Karpas-422 (cell line): ENCODE results near the gene MTHFD2L. TPM values are rescaled to one million over a fixed set of nuclear protein-coding genes. Genes with fewer than 3 reads are reported as not detected.
A peak's percentile ranks its signal among the peaks of the same experiment; 100 is the strongest.

Experiments used
- DNase-seq: peaks from one replicate; pipeline ENCODE4 v3.0.0-alpha.2; 2015
- H2AFZ ChIP-seq: fragments of 200-600 bp; sonication (generic); 2 replicates; pipeline ENCODE4 v1.6.1; 2014; ENCODE audit warnings: antibody characterized with exemption, low read length, mixed read lengths
- H3K27ac ChIP-seq: fragments of 200-600 bp; sonication (generic); 2 replicates; pipeline ENCODE4 v1.5.1; 2014; ENCODE audit warnings: mild to moderate bottlenecking, low read length, moderate library complexity
- H3K27me3 ChIP-seq: fragments of 200-600 bp; sonication (generic); 2 replicates; pipeline ENCODE4 v1.6.1; 2014; ENCODE audit warnings: low read length, mixed read lengths
- H3K36me3 ChIP-seq: fragments of 200-600 bp; sonication (generic); 2 replicates; pipeline ENCODE4 v1.6.1; 2014; ENCODE audit warnings: low read length, mixed read lengths; ENCODE audit not compliant: insufficient read depth
- H3K4me1 ChIP-seq: fragments of 200-600 bp; sonication (generic); 2 replicates; pipeline ENCODE4 v1.6.1; 2014; ENCODE audit warnings: mild to moderate bottlenecking, low read length, mixed read lengths
- H3K4me2 ChIP-seq: fragments of 200-600 bp; sonication (generic); 2 replicates; pipeline ENCODE4 v1.6.1; 2014; ENCODE audit warnings: low read length, low read depth, mild to moderate bottlenecking; ENCODE audit not compliant: poor library complexity, severe bottlenecking
- H3K4me3 ChIP-seq: fragments of 200-600 bp; sonication (generic); 2 replicates; pipeline ENCODE4 v1.5.1; 2014; ENCODE audit warnings: mild to moderate bottlenecking, antibody characterized with exemption, low read length, mixed read lengths
- H3K79me2 ChIP-seq: fragments of 200-600 bp; sonication (generic); 2 replicates; pipeline ENCODE4 v1.6.1; 2014; ENCODE audit warnings: mild to moderate bottlenecking, low read length, mixed read lengths
- H3K9ac ChIP-seq: fragments of 200-600 bp; sonication (generic); 2 replicates; pipeline ENCODE4 v1.6.0; 2014; ENCODE audit warnings: low read length
- H3K9me2 ChIP-seq: fragments of 200-600 bp; sonication (generic), shearing (Covaris generic); replicated peaks from 2 replicates; pipeline ENCODE4 v1.6.0; 2014; ENCODE audit warnings: mild to moderate bottlenecking, low read length, moderate library complexity; ENCODE audit not compliant: insufficient read depth
- H3K9me3 ChIP-seq: fragments of 300-700, 200-600 bp; sonication (generic); 2 replicates; pipeline ENCODE4 v1.6.1; 2014; ENCODE audit warnings: low read length, mixed read lengths
- H4K20me1 ChIP-seq: fragments of 200-600 bp; sonication (generic); 2 replicates; pipeline ENCODE4 v1.6.1; 2014; ENCODE audit warnings: mild to moderate bottlenecking, antibody characterized with exemption, low read length, low read depth; ENCODE audit not compliant: insufficient read depth
- total RNA-seq: library from RNA; depleted of rRNA; stranded (reverse); fragments of >200 nt; shearing (Covaris generic); gene quantifications from 2 replicates; pipeline ENCODE4 v1.2.3, GENCODE V29; 2014; ENCODE audit warnings: low replicate concordance

The MTHFD2L gene
- total RNA-seq, 1 experiment from 2014 or later: 23.6 TPM

DNA sequence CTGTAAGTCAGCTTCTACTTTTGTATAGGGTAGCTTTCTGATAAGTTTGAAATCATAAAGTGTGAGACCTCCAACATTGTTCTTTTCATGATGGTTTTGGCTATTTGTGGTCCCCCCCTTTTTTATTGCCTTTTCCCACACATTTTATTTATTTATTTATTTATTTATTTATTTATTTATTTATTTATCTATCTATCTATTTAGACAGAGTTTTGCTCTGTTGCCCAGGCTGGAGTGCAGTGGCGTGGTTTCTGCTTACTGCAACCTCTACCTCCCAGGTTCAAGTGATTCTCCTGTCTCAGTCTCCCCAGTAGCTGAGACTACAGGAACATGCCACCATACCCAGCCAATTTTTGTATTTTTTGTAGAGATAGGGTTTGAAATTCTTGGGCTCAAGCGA is 9.7 kb upstream of the MTHFD2L start:
- no peak overlapping the region for H3K27ac ChIP-seq
- H3K27me3 ChIP-seq: no peaks in the 10 kb centered on the region
- H4K20me1 ChIP-seq: no peaks in the 10 kb centered on the region
- H3K9me2 ChIP-seq: no peaks in the 10 kb centered on the region
- DNase-seq: no peak
- H3K79me2 ChIP-seq: no peaks in the 10 kb centered on the region
- H3K4me1 ChIP-seq: no peaks in the 10 kb centered on the region
- no peaks in the 10 kb centered on the region for H3K36me3 ChIP-seq
- no peaks in the 10 kb centered on the region for H3K9me3 ChIP-seq
- H3K9ac ChIP-seq: no peak overlapping the region
- no peak overlapping the region for H3K4me3 ChIP-seq
- no peak overlapping the region for H2AFZ ChIP-seq
- H3K4me2 ChIP-seq: no peak overlapping the region

DNA sequence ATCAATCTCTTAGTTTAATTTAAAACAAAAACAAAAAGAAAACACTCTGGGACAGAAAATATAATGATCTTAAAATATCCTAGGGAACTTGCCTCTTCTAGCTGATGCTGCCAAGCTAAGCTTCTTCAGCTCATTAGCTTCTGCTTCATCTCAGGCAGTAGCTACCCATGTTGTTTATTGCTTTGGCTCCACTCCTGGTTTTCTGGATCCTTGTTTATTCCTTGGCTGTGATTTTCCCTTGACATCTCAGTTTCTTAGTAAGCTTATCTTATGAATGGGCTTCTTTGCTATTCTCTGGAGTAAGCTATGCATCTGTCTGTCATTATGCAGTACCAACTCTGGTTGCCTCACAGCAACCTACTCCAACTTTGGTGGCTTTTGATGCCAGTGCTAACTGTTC is 5.1 kb upstream of the MTHFD2L start:
- Histone ChIP-seq H3K27me3 (no peaks in the 10 kb centered on the region), H2AFZ (no peak overlapping the region), H3K4me3 (no peak overlapping the region), H3K9me2 (no peaks in the 10 kb centered on the region), H3K9me3 (no peaks in the 10 kb centered on the region), H4K20me1 (no peaks in the 10 kb centered on the region), H3K79me2 (no peaks in the 10 kb centered on the region), H3K4me2 (no peak overlapping the region), H3K4me1 (peaks cover 7% of the 10 kb centered on the region), H3K36me3 (no peaks in the 10 kb centered on the region), H3K27ac (no peak overlapping the region), H3K9ac (no peak overlapping the region)
- DNase-seq: no peak

DNA sequence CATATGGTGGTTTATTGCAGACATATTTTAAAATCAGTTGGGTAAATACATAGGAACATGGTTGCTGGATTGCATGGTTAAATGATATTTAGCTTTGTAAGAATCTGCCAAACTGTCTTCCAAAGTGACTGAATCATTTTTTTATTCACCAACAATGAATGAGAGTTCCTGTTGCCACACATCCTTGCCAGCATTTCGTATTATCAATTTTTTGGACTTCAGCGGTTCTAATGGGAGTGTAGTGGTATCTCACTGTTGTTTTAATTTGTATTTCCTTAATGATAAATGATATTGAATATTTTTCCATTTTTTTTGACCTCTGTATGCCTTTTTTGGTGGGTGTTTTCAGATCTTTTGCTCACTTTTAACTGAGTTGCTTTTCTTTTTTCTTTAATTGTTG is 1.4 kb upstream of the MTHFD2L start:
- no peaks in the 10 kb centered on the region for H3K27me3 ChIP-seq
- no peak overlapping the region for H3K4me3 ChIP-seq
- H3K36me3 ChIP-seq: peaks cover 16% of the 10 kb centered on the region
- no peaks in the 10 kb centered on the region for H3K9me2 ChIP-seq
- H3K9me3 ChIP-seq: no peaks in the 10 kb centered on the region
- no peak overlapping the region for H3K27ac ChIP-seq
- H2AFZ ChIP-seq: no peak overlapping the region
- H3K4me1 ChIP-seq: peaks cover 17% of the 10 kb centered on the region
- DNase-seq: no peak
- peaks cover 5% of the 10 kb centered on the region; the same call in 1 of the 2 replicates for H4K20me1 ChIP-seq
- H3K4me2 ChIP-seq: no peak overlapping the region
- peaks cover 24% of the 10 kb centered on the region for H3K79me2 ChIP-seq
- H3K9ac ChIP-seq: no peak overlapping the region

DNA sequence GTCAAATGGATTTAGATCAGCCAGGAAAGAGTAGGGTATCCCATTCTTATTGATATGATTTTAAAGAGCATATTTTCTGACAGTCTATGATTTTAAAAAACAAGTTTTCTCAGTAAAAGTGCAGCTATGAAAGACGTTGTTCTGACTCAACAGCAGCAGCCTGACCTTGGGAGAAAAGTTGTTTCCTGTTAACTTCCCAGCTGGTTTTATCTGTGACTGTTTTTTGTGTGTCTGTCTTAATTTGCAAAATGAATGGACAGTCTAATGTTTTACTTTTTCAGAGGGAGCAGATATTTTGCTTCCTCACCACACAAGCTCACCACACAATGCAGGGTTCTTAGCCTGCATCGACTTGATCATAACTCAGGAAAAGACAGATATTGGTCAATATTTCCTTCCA is 764 bp upstream of the MTHFD2L start:
- no peak overlapping the region for H3K27ac ChIP-seq
- no peaks in the 10 kb centered on the region for H3K27me3 ChIP-seq
- peaks cover 17% of the 10 kb centered on the region for H3K4me1 ChIP-seq
- H3K9me3 ChIP-seq: no peaks in the 10 kb centered on the region
- no peak for DNase-seq
- peak overlapping the region; percentile 97 for H2AFZ ChIP-seq
- peak overlapping the region; percentile 79 for H3K4me2 ChIP-seq
- H4K20me1 ChIP-seq: peaks cover 7% of the 10 kb centered on the region; the same call in 1 of the 2 replicates
- no peaks in the 10 kb centered on the region for H3K9me2 ChIP-seq
- peaks cover 22% of the 10 kb centered on the region for H3K36me3 ChIP-seq
- H3K4me3 ChIP-seq: peak overlapping the region; percentile 72
- peak overlapping the region; percentile 75 for H3K9ac ChIP-seq
- peaks cover 24% of the 10 kb centered on the region for H3K79me2 ChIP-seq

DNA sequence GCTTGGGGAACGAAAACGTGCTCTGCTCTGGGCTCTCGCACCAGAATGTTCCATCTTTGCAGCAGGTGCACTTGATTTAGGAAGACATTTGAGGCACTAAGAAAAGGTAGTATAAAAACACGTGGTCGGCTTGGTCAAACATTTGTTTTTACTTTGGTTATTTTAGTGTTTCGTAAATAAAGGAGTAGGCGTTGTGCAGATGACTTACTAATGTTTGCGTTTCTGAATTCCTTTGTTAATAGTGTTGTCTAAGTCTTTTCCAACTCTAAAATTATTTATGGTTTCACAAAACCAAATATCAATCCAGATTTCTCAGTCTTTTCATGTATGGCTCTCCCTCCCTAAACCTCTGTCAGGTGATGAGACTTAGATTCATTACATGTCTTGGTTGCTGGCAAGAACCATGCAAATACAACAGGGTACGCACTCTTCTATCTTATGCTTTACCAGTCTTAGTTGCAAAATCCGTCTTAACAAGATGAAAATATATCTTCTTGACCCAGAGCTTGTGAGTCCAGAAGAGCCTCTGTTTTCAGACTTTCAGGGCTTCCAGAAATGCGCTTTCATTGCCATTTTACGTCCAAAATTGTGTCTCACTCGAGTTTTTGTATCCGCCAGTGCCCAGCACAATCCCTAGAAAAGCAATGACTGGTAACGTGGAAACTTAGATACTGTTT is 686 bp downstream of the MTHFD2L start:
- Histone ChIP-seq H3K9ac (peak overlapping the region; percentile 75), H4K20me1 (peaks cover 8% of the 10 kb centered on the region; the same call in 1 of the 2 replicates), H3K36me3 (peaks cover 26% of the 10 kb centered on the region), H3K27ac (no peak overlapping the region), H3K9me3 (no peaks in the 10 kb centered on the region), H3K27me3 (no peaks in the 10 kb centered on the region), H3K4me2 (peak overlapping the region; percentile 79), H3K9me2 (no peaks in the 10 kb centered on the region), H2AFZ (no peak overlapping the region), H3K4me3 (peak overlapping the region; percentile 72), H3K79me2 (peaks cover 24% of the 10 kb centered on the region), H3K4me1 (peaks cover 17% of the 10 kb centered on the region)
- peak; percentile 59 for DNase-seq

DNA sequence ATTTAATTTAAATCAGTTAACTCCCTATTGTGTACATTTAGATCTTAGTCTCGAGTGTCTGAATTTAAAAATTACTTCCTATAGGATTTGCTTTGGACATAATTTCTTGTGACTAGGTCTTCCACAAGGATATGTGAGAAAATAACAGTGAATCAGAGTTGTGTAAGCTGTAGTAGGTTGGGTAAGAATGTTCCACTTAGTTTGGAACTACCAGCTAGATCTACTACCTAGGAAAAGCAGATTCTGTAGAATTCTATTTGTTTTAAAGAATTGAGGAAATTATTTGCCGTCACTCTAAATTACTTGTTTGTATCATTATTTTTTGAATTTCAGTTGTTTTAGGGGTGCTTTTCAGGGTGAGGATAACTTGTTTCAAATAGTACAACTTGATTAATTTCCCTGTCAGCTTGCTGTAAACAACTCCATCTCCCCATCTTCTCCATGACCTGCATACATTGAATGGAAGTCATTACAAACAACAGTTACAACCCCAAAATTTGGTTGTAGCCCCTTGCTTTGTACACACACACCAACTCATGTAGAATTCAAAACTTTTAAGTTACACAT is 1.3 kb downstream of the MTHFD2L start:
- Histone ChIP-seq H2AFZ (no peak overlapping the region), H3K4me3 (peak overlapping the region; percentile 72), H3K27me3 (no peaks in the 10 kb centered on the region), H3K27ac (no peak overlapping the region), H3K9me2 (no peaks in the 10 kb centered on the region), H4K20me1 (peaks cover 8% of the 10 kb centered on the region; the same call in 1 of the 2 replicates), H3K4me2 (peak overlapping the region; percentile 79), H3K79me2 (peaks cover 24% of the 10 kb centered on the region), H3K4me1 (peaks cover 17% of the 10 kb centered on the region), H3K9me3 (no peaks in the 10 kb centered on the region), H3K36me3 (peaks cover 26% of the 10 kb centered on the region), H3K9ac (peak overlapping the region; percentile 75)
- DNase-seq: no peak

DNA sequence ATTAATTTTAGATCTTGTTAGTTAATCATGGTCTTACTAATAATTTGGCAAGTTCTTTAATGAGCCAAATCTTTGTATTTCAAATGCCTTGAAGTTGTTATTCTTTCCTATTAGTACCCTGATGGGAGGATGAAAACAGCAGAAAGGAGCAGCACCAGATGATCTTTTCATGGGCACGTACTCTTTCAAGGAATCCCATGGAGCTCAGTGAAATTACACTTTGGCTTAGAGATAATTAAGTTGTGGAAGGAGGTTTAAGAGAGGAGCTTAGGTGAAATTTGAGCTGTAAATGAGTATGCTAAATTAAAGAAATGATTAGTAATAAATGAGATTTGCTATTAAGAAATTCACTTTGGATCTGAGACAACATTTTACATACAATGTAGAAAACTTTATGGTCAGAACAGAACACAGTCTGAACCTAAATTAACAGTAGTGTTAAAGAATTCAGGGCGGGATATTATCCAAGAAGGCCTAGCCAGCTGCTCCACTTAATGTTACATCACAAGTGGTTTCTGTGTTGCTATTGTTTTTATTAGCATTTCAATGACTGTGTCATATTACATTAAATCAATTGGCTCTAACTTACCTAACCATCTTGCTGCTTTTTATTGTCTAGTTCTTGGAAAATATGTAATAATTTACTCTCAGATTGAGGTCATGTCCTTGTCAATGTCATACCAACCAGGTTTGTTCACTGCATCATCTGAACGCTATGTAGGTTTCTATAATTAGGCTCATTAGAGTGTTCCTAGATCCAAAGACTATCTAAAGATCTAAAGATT is 3.9 kb downstream of the MTHFD2L start:
- no peak overlapping the region for H2AFZ ChIP-seq
- peaks cover 24% of the 10 kb centered on the region for H3K79me2 ChIP-seq
- DNase-seq: no peak
- no peaks in the 10 kb centered on the region for H3K27me3 ChIP-seq
- H4K20me1 ChIP-seq: peaks cover 18% of the 10 kb centered on the region; the same call in 1 of the 2 replicates
- H3K9me3 ChIP-seq: no peaks in the 10 kb centered on the region
- H3K4me1 ChIP-seq: peaks cover 17% of the 10 kb centered on the region
- H3K4me3 ChIP-seq: no peak overlapping the region
- H3K9ac ChIP-seq: no peak overlapping the region
- H3K9me2 ChIP-seq: no peaks in the 10 kb centered on the region
- peaks cover 26% of the 10 kb centered on the region for H3K36me3 ChIP-seq
- H3K4me2 ChIP-seq: no peak overlapping the region
- no peak overlapping the region for H3K27ac ChIP-seq

DNA sequence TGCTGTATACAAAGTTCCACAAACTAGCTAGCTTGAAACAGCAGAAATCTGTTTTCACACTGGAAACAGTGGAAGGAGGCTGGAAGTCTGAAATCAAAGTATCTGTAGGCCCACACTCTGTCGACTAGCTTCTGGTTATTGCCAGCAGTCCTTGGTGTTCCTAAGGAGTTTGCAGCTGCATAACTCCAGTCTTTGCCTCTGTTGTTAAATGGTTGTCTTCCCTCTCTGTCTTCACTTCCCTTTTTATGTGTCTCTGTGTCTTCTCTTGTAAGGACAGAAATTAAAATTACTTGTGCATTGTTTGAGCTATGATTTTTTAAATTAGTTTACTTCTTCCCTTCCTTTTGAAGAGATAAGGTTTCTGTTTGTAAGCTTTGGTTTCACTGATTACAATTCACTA is 8.2 kb downstream of the MTHFD2L start:
- no peak overlapping the region for H2AFZ ChIP-seq
- H3K9ac ChIP-seq: no peak overlapping the region
- no peak overlapping the region for H3K27ac ChIP-seq
- no peak for DNase-seq
- H3K79me2 ChIP-seq: no peaks in the 10 kb centered on the region
- H3K9me2 ChIP-seq: no peaks in the 10 kb centered on the region
- H3K4me2 ChIP-seq: no peak overlapping the region
- H3K27me3 ChIP-seq: no peaks in the 10 kb centered on the region
- H3K4me3 ChIP-seq: no peak overlapping the region
- peaks cover 21% of the 10 kb centered on the region; the same call in 1 of the 2 replicates for H4K20me1 ChIP-seq
- peaks cover 15% of the 10 kb centered on the region; the same call in 1 of the 2 replicates for H3K36me3 ChIP-seq
- H3K9me3 ChIP-seq: no peaks in the 10 kb centered on the region
- H3K4me1 ChIP-seq: no peaks in the 10 kb centered on the region
